Smooth muscle cell (in vitro differentiated cells): ENCODE measurements around the gene CBX5. TPM values are rescaled to one million over a fixed set of nuclear protein-coding genes. Genes with fewer than 3 reads are reported as not detected.

Experiments
- DNase-seq: peaks from one replicate; lab custom pipeline; 2025; ENCODE audit not compliant: unreplicated experiment; lab: John Stamatoyannopoulos, UW
- H2AFZ ChIP-seq: fragments of 200-600 bp; sonication (generic); 2 replicates; pipeline ENCODE4 v1.6.0; 2016; ENCODE audit warnings: antibody characterized with exemption, low read depth, mild to moderate bottlenecking
- H3F3A ChIP-seq: fragments of 200-600 bp; sonication (generic); 2 replicates; pipeline ENCODE4 v1.6.0; 2017; ENCODE audit warnings: antibody characterized with exemption, low read depth
- H3K27ac ChIP-seq: fragments of 200-600 bp; sonication (generic); 2 replicates; pipeline ENCODE4 v1.5.1; 2016; ENCODE audit warnings: low read depth, mild to moderate bottlenecking
- H3K27me3 ChIP-seq: fragments of 200-600 bp; sonication (generic); 2 replicates; pipeline ENCODE4 v1.6.1; 2016; ENCODE audit warnings: low read depth, mild to moderate bottlenecking
- H3K36me3 ChIP-seq: fragments of 200-600 bp; sonication (generic); 2 replicates; pipeline ENCODE4 v1.5.1; 2016; ENCODE audit warnings: low read depth
- H3K4me1 ChIP-seq: fragments of 200-600 bp; sonication (generic); 2 replicates; pipeline ENCODE4 v1.5.1; 2016; ENCODE audit warnings: low read depth
- H3K4me2 ChIP-seq: fragments of 200-600 bp; sonication (generic); 2 replicates; pipeline ENCODE4 v1.6.0; 2016; ENCODE audit warnings: mild to moderate bottlenecking
- H3K4me3 ChIP-seq: fragments of 200-600 bp; sonication (generic); 2 replicates; pipeline ENCODE4 v1.5.1; 2016; ENCODE audit warnings: mild to moderate bottlenecking
- H3K79me2 ChIP-seq: fragments of 200-600 bp; sonication (generic); 2 replicates; pipeline ENCODE4 v1.6.0; 2016; ENCODE audit warnings: low read depth, mild to moderate bottlenecking
- H3K9ac ChIP-seq: fragments of 200-600 bp; sonication (generic); 2 replicates; pipeline ENCODE4 v1.6.0; 2016; ENCODE audit warnings: low read depth
- H3K9me3 ChIP-seq: fragments of 200-600 bp; sonication (generic); replicated peaks from 2 replicates; pipeline ENCODE4 v1.5.1; 2016; ENCODE audit warnings: low read depth
- H4K20me1 ChIP-seq: fragments of 200-600 bp; sonication (generic); 2 replicates; pipeline ENCODE4 v1.6.0; 2016; ENCODE audit warnings: low read depth
- CTCF ChIP-seq: fragments of 200-600 bp; sonication (generic); IDR thresholded peaks from 2 replicates; pipeline ENCODE4 v1.5.1; 2017; ENCODE audit warnings: borderline replicate concordance, mild to moderate bottlenecking, antibody characterized with exemption; ENCODE audit not compliant: insufficient read depth, poor library complexity, severe bottlenecking
- WGBS: methylation state at CpG from one replicate; pipeline ENCODE4 v1.1.7; 2016; ENCODE audit warnings: low lambda C conversion rate; 5-methylcytosine and 5-hydroxymethylcytosine counted together
- polyA plus RNA-seq: library from polyadenylated mRNA; unstranded; fragments of >200 nt; fragmentation: Nextera tagmentation; extraction: Ambion mirVana; gene quantifications from 2 replicates; pipeline ENCODE4 v1.2.1, GENCODE V29; 2016
- total RNA-seq: library from RNA; depleted of rRNA; stranded (reverse); fragments of >200 nt; gene quantifications from 2 replicates; pipeline ENCODE4 v1.2.3, GENCODE V29; 2014

CBX5 gene
- total and polyA plus RNA-seq, 2 experiments from 2014 or later = 26.1 to 67.4 TPM

DNA sequence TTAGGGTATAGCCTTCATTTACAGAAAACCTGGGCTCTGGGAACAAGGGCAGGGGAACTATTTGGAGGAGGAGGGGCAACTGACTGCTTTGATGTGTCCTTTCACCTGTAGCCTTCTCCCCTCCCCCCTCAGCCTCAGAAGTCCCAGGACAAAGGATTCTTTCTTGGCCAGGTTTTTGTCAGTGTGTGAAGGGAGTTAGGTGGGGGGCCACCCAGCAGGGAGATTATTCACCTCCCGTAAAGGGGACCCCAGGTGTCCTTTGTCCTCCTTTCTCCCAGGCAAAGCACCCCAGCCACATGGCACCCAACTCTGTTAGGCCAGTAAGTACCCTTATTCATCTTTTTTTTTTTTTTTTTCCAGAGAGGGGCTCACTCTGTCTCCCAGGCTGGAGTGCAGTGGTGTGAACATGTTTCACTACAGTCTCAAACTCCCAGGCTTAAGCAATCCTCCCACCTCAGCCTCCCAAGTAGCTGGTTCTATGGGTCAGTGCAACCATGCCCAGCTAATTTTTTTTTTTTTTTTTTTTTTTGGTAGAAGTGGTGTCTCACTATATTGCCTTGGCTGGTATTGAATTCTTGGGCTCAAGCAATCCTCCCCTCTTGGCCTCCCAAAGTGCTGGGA lies 21.6 kb upstream of the CBX5 start:
- Histone ChIP-seq H3K27me3 (no peaks in the 10 kb centered on the region), H3K27ac (no peak overlapping the region), H3K36me3 (no peaks in the 10 kb centered on the region), H3K4me3 (no peak overlapping the region), H3F3A (no peaks in the 10 kb centered on the region), H3K9ac (no peak overlapping the region), H3K4me1 (peaks cover 26% of the 10 kb centered on the region), H3K79me2 (no peaks in the 10 kb centered on the region), H3K9me3 (no peaks in the 10 kb centered on the region), H4K20me1 (no peaks in the 10 kb centered on the region), H2AFZ (no peak overlapping the region), H3K4me2 (peak overlapping the region; percentile 82)
- 50% methylated on average over 1 of the region's 1 CpG for WGBS
- DNase-seq = no peak
- TF ChIP-seq CTCF = no peak

DNA sequence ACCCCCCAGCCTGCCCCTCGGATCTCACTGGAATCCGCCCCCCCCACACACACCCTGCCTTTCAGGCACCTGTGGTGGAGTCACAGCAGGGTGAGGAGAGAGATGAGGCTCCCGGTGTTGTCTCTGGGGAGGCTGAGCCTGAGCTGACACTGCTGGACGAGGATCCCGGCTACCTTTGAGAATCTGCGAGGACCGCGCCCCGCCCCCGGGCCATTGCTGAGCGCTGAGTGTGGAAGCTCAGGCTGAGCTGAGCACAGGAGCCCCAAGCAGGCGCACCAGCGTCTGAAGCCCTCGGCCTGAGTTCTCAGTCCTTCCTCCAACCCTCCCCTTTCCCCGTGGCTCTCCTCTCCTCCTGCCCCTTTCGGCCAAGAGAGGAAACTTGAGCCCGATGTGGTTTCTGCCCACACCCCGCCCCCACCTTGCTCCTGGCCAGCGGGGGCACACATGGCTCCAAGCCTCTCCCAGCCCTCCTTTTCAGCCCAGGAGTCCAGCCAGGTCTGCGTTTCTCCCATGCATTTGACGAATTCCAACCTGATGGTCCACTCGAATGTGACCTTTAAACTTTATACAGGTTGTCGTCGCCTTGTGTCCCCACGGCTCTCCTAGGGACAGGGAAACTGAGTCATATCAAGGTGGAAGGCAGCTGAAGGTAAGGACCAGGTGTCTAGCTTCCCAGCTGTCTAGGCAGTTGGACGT lies 21.0 kb upstream of the CBX5 start, which contains the start of gene NFE2:
TSS of gene NFE2 (minus strand) at position 284 of the 696 bp plus-strand sequence. CDS start 5,767 bp downstream, outside the sequence.
- Histone ChIP-seq H3K79me2 (no peaks in the 10 kb centered on the region), H3K4me2 (peak within 1 kb of the TSS; percentile 82), H3K4me1 (peaks cover 26% of the 10 kb centered on the region), H4K20me1 (no peaks in the 10 kb centered on the region), H3K9me3 (no peaks in the 10 kb centered on the region), H3K9ac (no peak within 1 kb of the TSS), H2AFZ (peak within 1 kb of the TSS; percentile 40), H3F3A (no peaks in the 10 kb centered on the region), H3K4me3 (peak within 1 kb of the TSS; percentile 34), H3K27me3 (no peaks in the 10 kb centered on the region), H3K36me3 (no peaks in the 10 kb centered on the region), H3K27ac (no peak within 1 kb of the TSS)
- DNase-seq = peak; percentile 11
- 6% methylated on average over 15 of the region's 26 CpGs for WGBS
- TF ChIP-seq CTCF = no peak

DNA sequence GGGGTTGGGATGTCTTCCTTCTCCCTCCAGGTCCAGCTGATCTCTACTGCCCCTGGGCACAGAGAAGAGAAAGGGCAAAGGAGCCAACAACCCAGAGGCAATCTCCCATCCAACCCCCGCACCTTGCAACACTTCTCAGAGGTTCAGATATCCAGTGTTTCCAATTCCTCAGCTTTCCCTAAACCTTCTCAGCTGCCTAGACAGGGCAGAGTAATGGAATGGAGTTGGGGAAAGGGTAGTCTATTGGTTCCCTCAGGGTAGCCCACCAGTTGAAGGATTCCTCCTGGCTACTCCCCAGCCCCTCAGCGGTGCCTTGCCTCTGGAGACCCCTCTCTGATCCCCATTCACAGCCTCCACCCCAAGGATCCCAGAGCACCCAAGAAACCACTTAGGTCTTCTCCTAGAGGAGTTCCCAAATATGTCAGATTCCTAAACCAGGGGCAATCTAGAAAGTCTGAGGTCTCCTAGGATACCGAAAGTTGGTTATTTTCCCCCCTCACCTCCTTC lies 20.4 kb upstream of the CBX5 start:
- Histone ChIP-seq H3K27me3 (no peaks in the 10 kb centered on the region), H3K79me2 (no peaks in the 10 kb centered on the region), H3F3A (no peaks in the 10 kb centered on the region), H3K9me3 (no peaks in the 10 kb centered on the region), H3K4me1 (peaks cover 26% of the 10 kb centered on the region), H3K27ac (no peak overlapping the region), H4K20me1 (no peaks in the 10 kb centered on the region), H3K4me3 (peak overlapping the region; percentile 34), H3K36me3 (no peaks in the 10 kb centered on the region), H2AFZ (peak overlapping the region; percentile 40), H3K9ac (no peak overlapping the region), H3K4me2 (peak overlapping the region; percentile 82)
- no peak for DNase-seq
- 50% methylated on average over 3 of the region's 3 CpGs for WGBS
- TF ChIP-seq CTCF = no peak
